ENCODE measurements around the gene ZNF90.

DNA sequence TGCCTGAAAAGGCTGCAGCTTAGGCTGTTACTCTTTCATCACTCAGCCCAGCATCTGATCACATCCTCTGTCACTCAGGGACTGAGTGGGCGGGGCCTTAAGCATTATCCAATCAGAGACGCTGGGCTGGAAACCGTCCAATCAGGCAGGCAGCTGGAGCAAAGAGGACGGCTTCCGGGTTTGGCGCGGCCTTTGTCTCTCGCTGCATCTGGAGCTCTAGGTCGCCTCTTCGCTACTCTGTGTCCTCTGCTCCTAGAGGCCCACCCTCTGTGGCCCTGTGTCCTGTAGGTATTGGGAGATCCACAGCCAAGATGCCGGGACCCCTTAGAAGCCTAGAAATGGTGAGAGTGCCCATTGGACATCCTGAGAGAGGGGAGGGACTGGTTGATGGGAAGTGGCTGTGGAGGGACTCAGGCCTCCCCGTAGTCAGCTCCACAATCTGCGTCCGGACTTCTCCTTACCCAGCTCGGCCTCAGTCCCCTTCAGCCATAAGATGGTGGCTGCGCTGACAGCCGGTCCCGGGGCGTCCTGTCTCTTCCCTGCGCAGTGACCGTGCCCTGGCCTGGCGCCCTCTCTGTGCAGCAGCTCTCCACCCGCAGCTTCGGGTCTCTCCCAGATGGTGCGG, 89.3 kb downstream of the ZNF90 start, which contains the start of gene ZNF486:
- TF ChIP-seq, protein P1, sequence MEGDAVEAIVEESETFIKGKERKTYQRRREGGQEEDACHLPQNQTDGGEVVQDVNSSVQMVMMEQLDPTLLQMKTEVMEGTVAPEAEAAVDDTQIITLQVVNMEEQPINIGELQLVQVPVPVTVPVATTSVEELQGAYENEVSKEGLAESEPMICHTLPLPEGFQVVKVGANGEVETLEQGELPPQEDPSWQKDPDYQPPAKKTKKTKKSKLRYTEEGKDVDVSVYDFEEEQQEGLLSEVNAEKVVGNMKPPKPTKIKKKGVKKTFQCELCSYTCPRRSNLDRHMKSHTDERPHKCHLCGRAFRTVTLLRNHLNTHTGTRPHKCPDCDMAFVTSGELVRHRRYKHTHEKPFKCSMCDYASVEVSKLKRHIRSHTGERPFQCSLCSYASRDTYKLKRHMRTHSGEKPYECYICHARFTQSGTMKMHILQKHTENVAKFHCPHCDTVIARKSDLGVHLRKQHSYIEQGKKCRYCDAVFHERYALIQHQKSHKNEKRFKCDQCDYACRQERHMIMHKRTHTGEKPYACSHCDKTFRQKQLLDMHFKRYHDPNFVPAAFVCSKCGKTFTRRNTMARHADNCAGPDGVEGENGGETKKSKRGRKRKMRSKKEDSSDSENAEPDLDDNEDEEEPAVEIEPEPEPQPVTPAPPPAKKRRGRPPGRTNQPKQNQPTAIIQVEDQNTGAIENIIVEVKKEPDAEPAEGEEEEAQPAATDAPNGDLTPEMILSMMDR (IDR thresholded peaks at IDR 0.05), result no peak
- TF ChIP-seq EZH2phosphoT487 (IDR thresholded peaks at IDR 0.05), result no peak

All from neural progenitor cell (in vitro differentiated cells).